ENCODE data around the gene CEP95.
"Not testable (repeated sequence)": the region's sequence is repeated elsewhere in the genome, so short reads cannot be mapped to it uniquely, and the experiment has no call there.

The CEP95 gene, protein sequence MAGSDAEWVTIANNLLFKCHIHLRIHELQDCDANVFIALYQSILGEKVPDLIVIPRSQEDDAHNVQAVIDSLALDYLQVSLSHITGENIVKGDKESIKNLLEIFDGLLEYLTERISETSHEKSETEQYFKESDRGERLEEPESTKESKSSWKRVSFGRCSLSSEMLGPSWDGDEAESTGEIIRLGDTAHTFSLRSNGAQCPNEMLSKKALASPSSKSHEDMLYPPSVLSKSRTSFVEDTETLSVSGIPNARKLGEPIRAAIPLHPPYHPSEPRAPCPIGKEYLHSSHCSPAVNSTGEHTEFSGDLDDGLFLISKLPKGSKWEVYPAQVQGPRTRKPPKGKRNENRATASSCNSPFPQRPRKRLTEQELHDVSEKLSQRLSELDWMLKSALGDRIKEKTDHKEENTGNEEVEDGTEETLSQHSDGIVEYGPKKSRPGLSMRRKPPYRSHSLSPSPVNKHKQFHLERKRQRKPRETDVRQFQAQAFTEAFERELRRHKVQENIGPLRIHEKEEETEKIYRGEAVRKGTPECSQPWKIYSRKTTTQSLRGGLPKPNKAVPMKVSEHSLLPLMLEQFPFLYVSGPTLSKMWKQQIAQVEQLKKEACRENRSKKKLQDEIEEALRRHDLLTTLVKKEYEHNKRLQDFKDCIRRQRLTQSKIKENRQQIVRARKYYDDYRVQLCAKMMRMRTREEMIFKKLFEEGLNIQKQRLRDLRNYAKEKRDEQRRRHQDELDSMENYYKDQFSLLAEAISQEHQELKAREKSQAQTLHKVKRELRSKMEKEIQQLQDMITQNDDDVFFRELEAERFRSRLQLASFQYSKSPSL

DNA sequence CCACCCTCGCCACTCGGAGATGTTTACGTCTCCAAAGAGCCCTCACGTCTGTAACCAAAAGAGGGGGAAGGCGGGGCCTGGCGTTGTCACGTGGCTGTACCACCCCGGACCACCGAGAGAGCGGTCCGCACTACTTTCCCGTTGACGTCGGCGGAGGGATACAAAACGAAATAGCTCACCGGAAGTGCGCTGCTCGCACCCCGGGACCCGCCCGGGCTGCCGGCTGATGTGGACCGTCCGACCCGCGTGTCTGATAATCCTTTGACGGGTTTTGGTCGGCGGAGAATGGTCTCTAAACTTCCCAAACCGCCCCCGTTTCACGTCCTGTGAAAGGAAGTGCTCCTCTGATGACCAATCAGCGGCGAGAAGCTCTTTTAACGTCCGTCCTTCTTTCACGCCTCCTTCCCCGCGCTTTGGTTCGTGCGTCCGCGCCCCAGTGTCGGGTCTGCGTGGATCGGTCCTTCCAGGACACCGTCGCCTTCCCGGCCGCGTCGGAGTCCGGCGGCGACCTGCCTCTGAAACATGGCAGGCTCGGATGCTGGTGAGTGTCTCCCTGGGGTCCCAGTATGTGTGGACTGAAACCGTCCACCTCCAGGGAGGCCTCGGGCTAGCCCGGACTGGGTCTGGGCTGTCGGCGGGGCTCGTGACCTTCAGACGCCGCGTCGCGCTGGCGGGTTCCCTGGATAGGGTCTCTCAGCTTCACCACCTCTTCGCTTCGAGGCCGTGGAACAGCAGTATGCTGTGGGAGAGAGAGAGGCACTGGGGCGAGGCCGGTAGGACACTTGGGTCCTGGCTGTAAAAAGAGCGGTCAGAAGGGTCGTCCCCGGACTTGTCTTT is at the start of gene CEP95:
TSS of gene CEP95 (plus strand) at position 402 of the 837 bp plus-strand sequence. CDS start at position 523, 121 bp downstream.
- TF ChIP-seq, protein P1, sequence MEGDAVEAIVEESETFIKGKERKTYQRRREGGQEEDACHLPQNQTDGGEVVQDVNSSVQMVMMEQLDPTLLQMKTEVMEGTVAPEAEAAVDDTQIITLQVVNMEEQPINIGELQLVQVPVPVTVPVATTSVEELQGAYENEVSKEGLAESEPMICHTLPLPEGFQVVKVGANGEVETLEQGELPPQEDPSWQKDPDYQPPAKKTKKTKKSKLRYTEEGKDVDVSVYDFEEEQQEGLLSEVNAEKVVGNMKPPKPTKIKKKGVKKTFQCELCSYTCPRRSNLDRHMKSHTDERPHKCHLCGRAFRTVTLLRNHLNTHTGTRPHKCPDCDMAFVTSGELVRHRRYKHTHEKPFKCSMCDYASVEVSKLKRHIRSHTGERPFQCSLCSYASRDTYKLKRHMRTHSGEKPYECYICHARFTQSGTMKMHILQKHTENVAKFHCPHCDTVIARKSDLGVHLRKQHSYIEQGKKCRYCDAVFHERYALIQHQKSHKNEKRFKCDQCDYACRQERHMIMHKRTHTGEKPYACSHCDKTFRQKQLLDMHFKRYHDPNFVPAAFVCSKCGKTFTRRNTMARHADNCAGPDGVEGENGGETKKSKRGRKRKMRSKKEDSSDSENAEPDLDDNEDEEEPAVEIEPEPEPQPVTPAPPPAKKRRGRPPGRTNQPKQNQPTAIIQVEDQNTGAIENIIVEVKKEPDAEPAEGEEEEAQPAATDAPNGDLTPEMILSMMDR (IDR thresholded peaks at IDR 0.05; ENCODE audit: low read depth, low read length), result no peak
- peak within 1 kb of the TSS; percentile 97 for H3K4me3 ChIP-seq (ENCODE audit: low read depth, low read length)

DNA sequence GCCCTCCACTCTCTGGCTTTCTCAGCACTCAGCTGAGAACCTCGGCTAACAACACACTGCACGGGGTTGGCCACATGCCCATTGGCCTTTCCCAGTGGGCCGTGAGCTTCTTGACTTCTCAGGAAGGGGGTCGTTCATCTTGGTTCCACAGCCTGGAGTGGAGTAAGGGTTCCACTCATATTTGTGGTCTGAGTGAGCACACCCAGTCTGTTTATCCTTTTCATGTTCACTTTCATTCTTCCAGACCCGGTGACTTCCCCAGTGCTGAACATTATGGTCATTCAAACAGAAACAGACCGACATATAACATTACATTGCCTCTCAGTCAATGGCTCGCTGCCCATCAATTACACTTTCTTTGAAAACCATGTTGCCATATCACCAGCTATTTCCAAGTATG is 49.6 kb upstream of the CEP95 start:
- TF ChIP-seq, protein P1 (IDR thresholded peaks at IDR 0.05; ENCODE audit: low read depth, low read length), result no peak
- no peak overlapping the region; the same call in 1 of the 2 replicates for H3K4me3 ChIP-seq (ENCODE audit: low read depth, low read length)

- TF ChIP-seq, protein P1 (IDR thresholded peaks at IDR 0.05; ENCODE audit: low read depth, low read length), result no peak
Measured at GRCh38 chr17:64458756-64459155, 48.0 kb upstream of the CEP95 start.

DNA sequence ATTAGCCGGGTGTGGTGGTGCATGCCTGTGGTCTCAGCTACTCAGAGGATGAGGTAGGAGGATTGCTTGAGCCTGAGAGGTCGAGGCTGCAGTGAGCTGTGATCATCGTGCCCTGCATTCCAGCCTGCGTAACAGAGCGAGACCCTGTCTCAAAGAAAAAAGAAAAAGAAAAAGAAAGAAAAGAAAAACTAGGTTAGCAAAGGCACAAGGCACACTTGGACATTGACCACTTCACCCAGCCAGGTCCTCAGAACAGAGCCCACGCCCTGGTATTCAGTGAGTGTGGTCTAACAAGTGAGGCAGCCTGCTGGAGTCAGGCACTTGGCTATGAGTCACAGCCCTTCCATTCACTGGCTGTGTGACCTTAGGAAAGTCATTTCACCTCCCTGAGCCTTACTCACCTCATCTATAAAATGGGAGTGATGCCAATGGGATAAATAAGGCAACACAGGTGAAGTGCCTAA is 47.5 kb upstream of the CEP95 start:
- TF ChIP-seq, protein P1 (IDR thresholded peaks at IDR 0.05; ENCODE audit: low read depth, low read length), result no peak
- no peak overlapping the region for H3K4me3 ChIP-seq (ENCODE audit: low read depth, low read length)

More at GRCh38 chr17:64458756-64459155, 48.0 kb upstream of the CEP95 start:
- no peak overlapping the region for H3K4me3 ChIP-seq (ENCODE audit: low read depth, low read length)

GRCh38 chr17:64459818-64460217 is 47.0 kb upstream of the CEP95 start:
- not testable (repeated sequence) for H3K4me3 ChIP-seq (ENCODE audit: low read depth, low read length)

GRCh38 chr17:64460955-64461354 is 45.8 kb upstream of the CEP95 start:
- TF ChIP-seq, protein P1 (IDR thresholded peaks at IDR 0.05; ENCODE audit: low read depth, low read length), result no peak
- no peak overlapping the region for H3K4me3 ChIP-seq (ENCODE audit: low read depth, low read length)

- no peak overlapping the region for H3K4me3 ChIP-seq (ENCODE audit: low read depth, low read length)
- TF ChIP-seq, protein P1 (IDR thresholded peaks at IDR 0.05; ENCODE audit: low read depth, low read length), result no peak
Measured at GRCh38 chr17:64461788-64462187, 45.0 kb upstream of the CEP95 start.
